HEK293T (cell line): Measurements from ENCODE around the gene PDE2A.

Experiments used
- BHLHE40 ChIP-seq: fragments of 450-650 bp; IDR thresholded peaks from 2 replicates; pipeline ENCODE4 v1.6.1; 2016; ENCODE audit warnings: mild to moderate bottlenecking, moderate library complexity, borderline replicate concordance
- FOXA1 ChIP-seq: fragments of 450-650 bp; IDR thresholded peaks from 2 replicates; pipeline ENCODE4 v1.6.1; 2016; ENCODE audit warnings: mild to moderate bottlenecking
- FOXM1 ChIP-seq: fragments of 450-650 bp; IDR thresholded peaks from 2 replicates; pipeline ENCODE4 v1.6.1; 2017; ENCODE audit warnings: mild to moderate bottlenecking, borderline replicate concordance
- L3MBTL2 ChIP-seq: fragments of 450-650 bp; conservative IDR thresholded peaks from 2 replicates; pipeline ENCODE4 v1.6.1; 2016; ENCODE audit warnings: mild to moderate bottlenecking
- LEF1 ChIP-seq: fragments of 450-650 bp; IDR thresholded peaks from 2 replicates; pipeline ENCODE4 v1.6.1; 2017; ENCODE audit warnings: mild to moderate bottlenecking, borderline replicate concordance
- NFRKB ChIP-seq: fragments of 450-650 bp; IDR thresholded peaks from 2 replicates; pipeline ENCODE4 v1.6.1; 2016; ENCODE audit warnings: mild to moderate bottlenecking, moderate library complexity
- PKNOX1 ChIP-seq: fragments of 450-650 bp; IDR thresholded peaks from 2 replicates; pipeline ENCODE4 v1.6.1; 2016
- SUZ12 ChIP-seq: fragments of 450-650 bp; IDR thresholded peaks from 2 replicates; pipeline ENCODE4 v1.6.1; 2016; ENCODE audit warnings: mild to moderate bottlenecking

- TF ChIP-seq L3MBTL2 (no peak), FOXA1 (no peak), PKNOX1 (no peak), LEF1 (no peak), BHLHE40 (no peak), FOXM1 (no peak), SUZ12 (no peak), NFRKB (no peak)
Measured at GRCh38 chr11:72631806-72632731, 42.2 kb downstream of the PDE2A start.
